Germinal center (tissue), 1 donor: Measurements from ENCODE around the gene RD3L.
"Not testable (repeated sequence)": the region's sequence is repeated elsewhere in the genome, so short reads cannot be mapped to it uniquely, and the experiment has no call there.

Experiments
- DNase-seq: peaks from one replicate; pipeline ENCODE4 v3.0.0; 2012; ENCODE audit warnings: mixed read lengths, low spot score

The RD3L gene

GRCh38 chr14:103928011-103928890 lies 14.1 kb downstream of the RD3L start, which contains the start of gene TDRD9:
TDRD9 (plus strand) TSS chr14:103928456; CDS start chr14:103928510, 54 bp downstream.
- DNase-seq: no peak

- no peak for DNase-seq
Measured at GRCh38 chr14:103927566-103927965, 14.8 kb downstream of the RD3L start.

GRCh38 chr14:103925316-103925715 lies 17.0 kb downstream of the RD3L start:
- DNase-seq: no peak

- DNase-seq: no peak
Measured at GRCh38 chr14:103923863-103924262, 18.5 kb downstream of the RD3L start.

GRCh38 chr14:103921855-103922200 lies 20.5 kb downstream of the RD3L start:
- not testable (repeated sequence) for DNase-seq

- peak; percentile 93 for DNase-seq
Measured at GRCh38 chr14:103920981-103921854, 21.1 kb downstream of the RD3L start.

GRCh38 chr14:103916636-103917262 lies 25.6 kb downstream of the RD3L start:
- DNase-seq: no peak

GRCh38 chr14:103915616-103916015 lies 26.7 kb downstream of the RD3L start:
- DNase-seq: no peak

- DNase-seq: no peak
Measured at GRCh38 chr14:103910984-103911383, 31.3 kb downstream of the RD3L start.

GRCh38 chr14:103910262-103910935 lies 31.9 kb downstream of the RD3L start:
- DNase-seq: peak; percentile 73

GRCh38 chr14:103909531-103910261 lies 32.6 kb downstream of the RD3L start:
- DNase-seq: no peak

GRCh38 chr14:103908580-103908979 lies 33.7 kb downstream of the RD3L start:
- no peak for DNase-seq

- DNase-seq: peak; percentile 33
Measured at GRCh38 chr14:103905842-103906456, 36.4 kb downstream of the RD3L start.

- DNase-seq: no peak
Measured at GRCh38 chr14:103904493-103905107, 37.7 kb downstream of the RD3L start.

- DNase-seq: no peak
Measured at GRCh38 chr14:103899833-103900232, 42.5 kb downstream of the RD3L start.

- DNase-seq: no peak
Measured at GRCh38 chr14:103899316-103899715, 43.0 kb downstream of the RD3L start.

- DNase-seq: no peak
Measured at GRCh38 chr14:103898711-103899110, 43.6 kb downstream of the RD3L start.

- DNase-seq: no peak
Measured at GRCh38 chr14:103898204-103898603, 44.1 kb downstream of the RD3L start.

GRCh38 chr14:103897075-103897947 lies 45.0 kb downstream of the RD3L start:
- no peak for DNase-seq
